OCI-LY3 (cell line): ENCODE data around the gene NELL1.

Experiments used
- H2AFZ ChIP-seq: fragments of 200-600, 300-600 bp; shearing (Covaris generic); 2 replicates; pipeline ENCODE4 v1.6.0; 2014; ENCODE audit warnings: antibody characterized with exemption, low read depth, low read length
- H3K27ac ChIP-seq: fragments of 200-600, 300-600 bp; sonication (generic); 2 replicates; pipeline ENCODE4 v1.5.1; 2014; ENCODE audit warnings: mild to moderate bottlenecking, low read length, moderate library complexity, mixed read lengths
- H3K27me3 ChIP-seq: fragments of 200-600, 300-600 bp; sonication (generic); 2 replicates; pipeline ENCODE4 v1.6.1; 2014; ENCODE audit warnings: low read depth, low read length, mixed read lengths
- H3K36me3 ChIP-seq: fragments of 200-600, 300-600 bp; sonication (generic); replicated peaks from 2 replicates; pipeline ENCODE3; 2014; ENCODE audit warnings: low read depth, low read length, mixed read lengths
- H3K4me1 ChIP-seq: fragments of 300-600, 200-600 bp; sonication (generic); 2 replicates; pipeline ENCODE4 v1.6.1; 2014; ENCODE audit warnings: low read length, mixed read lengths
- H3K4me2 ChIP-seq: fragments of 200-600, 300-600 bp; sonication (generic); 2 replicates; pipeline ENCODE4 v1.6.1; 2014; ENCODE audit warnings: low read length, mixed read lengths
- H3K4me3 ChIP-seq: fragments of 300-600, 200-600 bp; sonication (generic); 2 replicates; pipeline ENCODE4 v1.5.1; 2014; ENCODE audit warnings: antibody characterized with exemption, mild to moderate bottlenecking, low read length, moderate library complexity
- H3K79me2 ChIP-seq: fragments of 300-600, 200-600 bp; shearing (Covaris generic); 2 replicates; pipeline ENCODE4 v1.6.1; 2014; ENCODE audit warnings: mild to moderate bottlenecking, low read length, mixed read lengths
- H3K9ac ChIP-seq: fragments of 300-600, 200-600 bp; shearing (Covaris generic); 2 replicates; pipeline ENCODE4 v1.6.0; 2014; ENCODE audit warnings: mild to moderate bottlenecking, low read length, moderate library complexity
- H3K9me3 ChIP-seq: fragments of 200-600, 300-600 bp; shearing (Covaris generic); 2 replicates; pipeline ENCODE4 v1.6.1; 2014; ENCODE audit warnings: low read length, mixed read lengths; ENCODE audit not compliant: insufficient read depth
- H4K20me1 ChIP-seq: fragments of 200-600, 300-600 bp; sonication (generic); 2 replicates; pipeline ENCODE4 v1.6.1; 2016; ENCODE audit warnings: low read length, mixed read lengths; ENCODE audit not compliant: insufficient read depth
- EZH2phosphoT487 ChIP-seq: fragments of 200-600 bp; shearing (Covaris generic); IDR thresholded peaks from 2 replicates; pipeline ENCODE4 v1.6.1; 2018; ENCODE audit warnings: antibody characterized with exemption, mixed run types, low read depth
- TF ChIP-seq, protein P1 (sequence below): fragments of 200-600, 300-600 bp; sonication (generic); IDR thresholded peaks from 2 replicates; pipeline ENCODE4 v1.5.1; 2014; ENCODE audit warnings: antibody characterized with exemption, low read length, low read depth

The NELL1 gene

DNA sequence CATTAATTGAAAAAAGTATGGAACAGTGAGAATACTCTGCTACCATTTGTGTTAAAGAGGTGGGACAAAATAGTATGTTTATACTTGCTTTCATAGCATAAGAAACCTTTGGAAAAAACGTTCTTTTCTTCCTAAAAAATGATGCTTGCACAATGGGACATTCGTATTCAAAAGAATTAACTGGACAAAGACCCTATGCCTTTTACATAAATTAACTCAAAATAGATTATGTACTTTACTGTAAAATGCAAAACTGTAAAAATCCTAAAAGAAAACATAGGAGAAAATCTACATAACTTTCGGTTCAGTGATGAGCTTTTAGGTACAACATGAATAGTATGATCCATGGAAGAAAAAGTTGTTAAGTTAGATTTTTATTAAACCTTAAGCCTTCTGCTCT lies 166.2 kb downstream of the NELL1 start:
- Histone ChIP-seq H3K9me3 (no peaks in the 10 kb centered on the region), H3K27me3 (no peaks in the 10 kb centered on the region), H3K4me1 (no peaks in the 10 kb centered on the region), H3K9ac (no peak overlapping the region), H4K20me1 (no peaks in the 10 kb centered on the region), H3K79me2 (no peaks in the 10 kb centered on the region), H3K4me3 (no peak overlapping the region), H3K4me2 (no peak overlapping the region), H3K27ac (no peak overlapping the region), H2AFZ (no peak overlapping the region), H3K36me3 (no peaks in the 10 kb centered on the region)
- TF ChIP-seq, protein P1, sequence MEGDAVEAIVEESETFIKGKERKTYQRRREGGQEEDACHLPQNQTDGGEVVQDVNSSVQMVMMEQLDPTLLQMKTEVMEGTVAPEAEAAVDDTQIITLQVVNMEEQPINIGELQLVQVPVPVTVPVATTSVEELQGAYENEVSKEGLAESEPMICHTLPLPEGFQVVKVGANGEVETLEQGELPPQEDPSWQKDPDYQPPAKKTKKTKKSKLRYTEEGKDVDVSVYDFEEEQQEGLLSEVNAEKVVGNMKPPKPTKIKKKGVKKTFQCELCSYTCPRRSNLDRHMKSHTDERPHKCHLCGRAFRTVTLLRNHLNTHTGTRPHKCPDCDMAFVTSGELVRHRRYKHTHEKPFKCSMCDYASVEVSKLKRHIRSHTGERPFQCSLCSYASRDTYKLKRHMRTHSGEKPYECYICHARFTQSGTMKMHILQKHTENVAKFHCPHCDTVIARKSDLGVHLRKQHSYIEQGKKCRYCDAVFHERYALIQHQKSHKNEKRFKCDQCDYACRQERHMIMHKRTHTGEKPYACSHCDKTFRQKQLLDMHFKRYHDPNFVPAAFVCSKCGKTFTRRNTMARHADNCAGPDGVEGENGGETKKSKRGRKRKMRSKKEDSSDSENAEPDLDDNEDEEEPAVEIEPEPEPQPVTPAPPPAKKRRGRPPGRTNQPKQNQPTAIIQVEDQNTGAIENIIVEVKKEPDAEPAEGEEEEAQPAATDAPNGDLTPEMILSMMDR, result no peak
- TF ChIP-seq EZH2phosphoT487, result no peak

DNA sequence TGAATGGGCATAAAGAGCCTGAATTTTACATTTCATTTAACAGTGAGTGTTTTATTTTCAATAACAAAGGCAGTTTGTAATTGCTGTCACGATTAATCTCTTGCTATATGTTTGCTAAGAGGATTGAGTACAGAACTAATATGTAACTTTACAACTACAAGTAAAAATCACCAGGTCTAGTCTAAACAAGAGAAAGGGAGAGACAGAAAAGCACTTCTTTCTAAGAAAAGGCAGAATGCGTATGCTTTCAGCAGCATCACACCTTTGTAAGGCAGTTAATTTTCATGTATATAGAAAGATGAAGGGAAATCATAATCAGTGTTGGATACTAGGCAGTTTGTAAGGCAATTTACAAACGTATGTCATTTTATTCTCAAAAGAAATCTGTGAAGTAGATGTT lies 169.8 kb downstream of the NELL1 start:
- no peaks in the 10 kb centered on the region for H3K4me1 ChIP-seq
- no peaks in the 10 kb centered on the region for H3K27me3 ChIP-seq
- H3K9me3 ChIP-seq, result no peaks in the 10 kb centered on the region
- H3K9ac ChIP-seq, result no peak overlapping the region
- H4K20me1 ChIP-seq, result no peaks in the 10 kb centered on the region
- no peak overlapping the region for H3K27ac ChIP-seq
- no peak overlapping the region for H3K4me2 ChIP-seq
- H2AFZ ChIP-seq, result no peak overlapping the region
- TF ChIP-seq EZH2phosphoT487, result no peak
- TF ChIP-seq, protein P1, result no peak
- no peak overlapping the region for H3K4me3 ChIP-seq
- no peaks in the 10 kb centered on the region for H3K36me3 ChIP-seq
- H3K79me2 ChIP-seq, result no peaks in the 10 kb centered on the region

GRCh38 chr11:20840341-20840740 lies 171.0 kb downstream of the NELL1 start:
- Histone ChIP-seq H3K36me3 (no peaks in the 10 kb centered on the region), H3K4me2 (no peak overlapping the region), H2AFZ (no peak overlapping the region), H3K9ac (no peak overlapping the region), H4K20me1 (no peaks in the 10 kb centered on the region), H3K4me1 (no peaks in the 10 kb centered on the region), H3K79me2 (no peaks in the 10 kb centered on the region), H3K27me3 (no peaks in the 10 kb centered on the region), H3K9me3 (no peaks in the 10 kb centered on the region), H3K27ac (no peak overlapping the region), H3K4me3 (no peak overlapping the region)
- no peak for TF ChIP-seq EZH2phosphoT487
- TF ChIP-seq, protein P1, result no peak

- Histone ChIP-seq H3K4me1 (no peaks in the 10 kb centered on the region), H4K20me1 (no peaks in the 10 kb centered on the region), H3K27me3 (no peaks in the 10 kb centered on the region), H3K4me3 (no peak overlapping the region), H3K27ac (no peak overlapping the region), H3K9ac (no peak overlapping the region), H3K36me3 (no peaks in the 10 kb centered on the region), H3K4me2 (no peak overlapping the region), H3K79me2 (no peaks in the 10 kb centered on the region), H2AFZ (no peak overlapping the region), H3K9me3 (no peaks in the 10 kb centered on the region)
- TF ChIP-seq, protein P1, result no peak
- TF ChIP-seq EZH2phosphoT487, result no peak
These were observed 174.8 kb downstream of the NELL1 start for GRCh38 chr11:20844216-20844615.
